ENCODE data around the gene DLX5. TPM values are rescaled to one million over a fixed set of nuclear protein-coding genes. Genes with fewer than 3 reads are reported as not detected.
A peak's percentile ranks its signal among the peaks of the same experiment; 100 is the strongest.

DLX5 gene
- total RNA-seq, 1 donor from 2014 or later, result 1.3 TPM

DNA sequence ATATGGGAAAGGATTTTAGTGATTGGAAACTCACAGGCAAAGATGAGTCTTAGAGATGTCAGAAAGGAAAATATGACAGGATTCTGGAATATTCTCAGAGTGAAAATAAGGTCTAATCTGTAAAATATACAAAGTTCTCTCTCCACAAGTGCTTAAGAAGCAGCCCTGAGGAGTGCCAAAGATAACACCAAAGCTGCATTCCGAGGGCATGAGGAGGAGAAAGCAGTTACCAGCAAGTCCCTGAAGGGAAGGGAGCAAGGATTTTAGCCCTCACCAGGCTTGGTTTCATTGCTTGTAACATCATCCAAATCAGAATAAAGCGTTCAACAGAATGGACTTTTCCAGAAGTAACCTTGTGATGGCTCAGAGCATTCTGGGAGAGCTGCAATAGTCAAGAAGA is 50.6 kb downstream of the DLX5 start:
- H3K4me1 ChIP-seq (ENCODE audit: insufficient read depth, low read length), result no peaks in the 10 kb centered on the region
- H3K27me3 ChIP-seq (ENCODE audit: insufficient read depth, low read length), result no peaks in the 10 kb centered on the region
- H2AFZ ChIP-seq (ENCODE audit: low read depth, low read length), result no peak overlapping the region
- H3K9me3 ChIP-seq (ENCODE audit: insufficient read depth, low read depth, low read length), result no peaks in the 10 kb centered on the region
- no peak for FAIRE-seq
- no peak overlapping the region for H3K27ac ChIP-seq (ENCODE audit: low read depth, low read length)
- H3K4me2 ChIP-seq (ENCODE audit: low read length), result no peak overlapping the region
- Mint-ChIP-seq H3K4me1 (ENCODE audit: low read depth, unreplicated experiment) (no peaks in the 10 kb centered on the region), H3K27ac (ENCODE audit: unreplicated experiment) (no peak overlapping the region), H3K36me3 (ENCODE audit: low read depth, unreplicated experiment) (no peaks in the 10 kb centered on the region), H3K9me3 (ENCODE audit: unreplicated experiment) (peaks cover 1% of the 10 kb centered on the region), H3K4me3 (ENCODE audit: unreplicated experiment) (no peak overlapping the region), H3K27me3 (ENCODE audit: low read depth, unreplicated experiment) (peaks cover 44% of the 10 kb centered on the region)
- no peak overlapping the region for H3K4me3 ChIP-seq (ENCODE audit: insufficient read depth, low read depth, low read length)
- H3K36me3 ChIP-seq (ENCODE audit: insufficient read depth, low read length), result no peaks in the 10 kb centered on the region
- no peaks in the 10 kb centered on the region for H3K79me2 ChIP-seq (ENCODE audit: insufficient read depth, low read length)
- H4K20me1 ChIP-seq (ENCODE audit: insufficient read depth, low read length), result no peaks in the 10 kb centered on the region
- peak; percentile 27 for DNase-seq (ENCODE audit: low read depth)
- H3K9ac ChIP-seq (ENCODE audit: low read length), result no peak overlapping the region
- TF ChIP-seq EZH2 (IDR thresholded peaks at IDR 0.05; ENCODE audit: insufficient read depth, low read length), result no peak
- TF ChIP-seq, protein P1, sequence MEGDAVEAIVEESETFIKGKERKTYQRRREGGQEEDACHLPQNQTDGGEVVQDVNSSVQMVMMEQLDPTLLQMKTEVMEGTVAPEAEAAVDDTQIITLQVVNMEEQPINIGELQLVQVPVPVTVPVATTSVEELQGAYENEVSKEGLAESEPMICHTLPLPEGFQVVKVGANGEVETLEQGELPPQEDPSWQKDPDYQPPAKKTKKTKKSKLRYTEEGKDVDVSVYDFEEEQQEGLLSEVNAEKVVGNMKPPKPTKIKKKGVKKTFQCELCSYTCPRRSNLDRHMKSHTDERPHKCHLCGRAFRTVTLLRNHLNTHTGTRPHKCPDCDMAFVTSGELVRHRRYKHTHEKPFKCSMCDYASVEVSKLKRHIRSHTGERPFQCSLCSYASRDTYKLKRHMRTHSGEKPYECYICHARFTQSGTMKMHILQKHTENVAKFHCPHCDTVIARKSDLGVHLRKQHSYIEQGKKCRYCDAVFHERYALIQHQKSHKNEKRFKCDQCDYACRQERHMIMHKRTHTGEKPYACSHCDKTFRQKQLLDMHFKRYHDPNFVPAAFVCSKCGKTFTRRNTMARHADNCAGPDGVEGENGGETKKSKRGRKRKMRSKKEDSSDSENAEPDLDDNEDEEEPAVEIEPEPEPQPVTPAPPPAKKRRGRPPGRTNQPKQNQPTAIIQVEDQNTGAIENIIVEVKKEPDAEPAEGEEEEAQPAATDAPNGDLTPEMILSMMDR (IDR thresholded peaks at IDR 0.05; ENCODE audit: insufficient read depth, low read depth, low read length), result no peak

GRCh38 chr7:96970739-96971138 is 53.9 kb downstream of the DLX5 start:
- Mint-ChIP-seq H3K4me1 (ENCODE audit: low read depth, unreplicated experiment) (no peaks in the 10 kb centered on the region), H3K36me3 (ENCODE audit: low read depth, unreplicated experiment) (no peaks in the 10 kb centered on the region), H3K27me3 (ENCODE audit: low read depth, unreplicated experiment) (peaks cover 52% of the 10 kb centered on the region), H3K9me3 (ENCODE audit: unreplicated experiment) (peaks cover 1% of the 10 kb centered on the region), H3K4me3 (ENCODE audit: unreplicated experiment) (no peak overlapping the region), H3K27ac (ENCODE audit: unreplicated experiment) (no peak overlapping the region)
- Histone ChIP-seq H3K27me3 (ENCODE audit: insufficient read depth, low read length) (no peaks in the 10 kb centered on the region), H4K20me1 (ENCODE audit: insufficient read depth, low read length) (no peaks in the 10 kb centered on the region), H3K36me3 (ENCODE audit: insufficient read depth, low read length) (no peaks in the 10 kb centered on the region), H3K27ac (ENCODE audit: low read depth, low read length) (no peak overlapping the region), H2AFZ (ENCODE audit: low read depth, low read length) (no peak overlapping the region), H3K9me3 (ENCODE audit: insufficient read depth, low read depth, low read length) (no peaks in the 10 kb centered on the region), H3K9ac (ENCODE audit: low read length) (no peak overlapping the region), H3K4me1 (ENCODE audit: insufficient read depth, low read length) (no peaks in the 10 kb centered on the region), H3K4me2 (ENCODE audit: low read length) (no peak overlapping the region), H3K4me3 (ENCODE audit: insufficient read depth, low read depth, low read length) (no peak overlapping the region), H3K79me2 (ENCODE audit: insufficient read depth, low read length) (no peaks in the 10 kb centered on the region)
- TF ChIP-seq EZH2 (IDR thresholded peaks at IDR 0.05; ENCODE audit: insufficient read depth, low read length), result no peak
- TF ChIP-seq, protein P1 (IDR thresholded peaks at IDR 0.05; ENCODE audit: insufficient read depth, low read depth, low read length), result no peak
- DNase-seq (ENCODE audit: low read depth) (no peak), FAIRE-seq (no peak)

Other genes starting within 250 kb of the DLX5 start
- 0.25 TPM in 1 of 2 replicates, not detected in the other for gene DLX6, start 19.3 kb downstream of the DLX5 start, total RNA-seq
- 10.8 and 12.7 TPM in 2 replicates for gene SDHAF3, start 92.9 kb upstream of the DLX5 start, total RNA-seq

Measured in astrocyte (in vitro differentiated cells and primary cell).